Measurements from ENCODE around the gene DBH. TPM values are rescaled to one million over a fixed set of nuclear protein-coding genes. Genes with fewer than 3 reads are reported as not detected.

Gene DBH
- total and polyA plus RNA-seq, 2 of the 13 experiments (the other 11 are each of a cell fraction or from before 2014, with no cell fraction given) = not detected

- no peak overlapping the region for H2AFZ ChIP-seq (ENCODE audit: low read length)
Observed at GRCh38 chr9:133672503-133673257, 36.5 kb downstream of the DBH start.

GRCh38 chr9:133673258-133673655 is 37.1 kb downstream of the DBH start:
- ATAC-seq (no peak), DNase-seq (ENCODE audit: low spot score) (no peak), FAIRE-seq (no peak)
- intact Hi-C loops (cut with micrococcal nuclease; ENCODE audit: unreplicated experiment) (no loop called here), in situ Hi-C loops (cut with HindIII; ENCODE audit: extremely low pct_ligation_motif_present, low pct_unique_long_range_greater_than_20kb) (no loop called here)
- no peaks in the 10 kb centered on the region for H3K79me2 ChIP-seq (ENCODE audit: insufficient read depth, low read length)
- no peak overlapping the region for H3K4me2 ChIP-seq (ENCODE audit: low read depth, low read length)
- H3K36me3 ChIP-seq (replicated peaks in 1 of 2; ENCODE audit: control insufficient read depth in 1 of 2, insufficient read depth in 2 of 2, low read length in 2 of 2) = peaks cover 9 to 17% of the 10 kb centered on the region in 2 experiments; a peak in 4 of 5 replicates
- ChIA-PET CTCF (ENCODE audit: low intra/inter-chr PET ratio, low total read pairs) (no interaction called here), POLR2A (no interaction called here)
- no peak overlapping the region for H3K4me3 ChIP-seq (replicated peaks in 1 of 3; ENCODE audit: insufficient read depth in 1 of 3, low read depth in 2 of 3, low read length in 3 of 3)
- BruUV-seq (replicated peaks) = no TSS peak
- WGBS (ENCODE audit: low lambda C conversion rate) = 100% methylated on average over 3 of the region's 9 CpGs
- no peaks in the 10 kb centered on the region for H3K27me3 ChIP-seq (ENCODE audit: control insufficient read depth in 1 of 2, insufficient read depth in 2 of 2, low read length in 2 of 2)
- no peaks in the 10 kb centered on the region for H3K9me3 ChIP-seq (ENCODE audit: low read length)
- H3K27ac ChIP-seq (ENCODE audit: extremely low read length, insufficient read depth, low read length) = no peak overlapping the region
- no peak overlapping the region for H2AFZ ChIP-seq (ENCODE audit: low read length)
- no peaks in the 10 kb centered on the region for H3K4me1 ChIP-seq (ENCODE audit: insufficient read depth, low read length)
- no peaks in the 10 kb centered on the region for H4K20me1 ChIP-seq (ENCODE audit: insufficient read depth, low read length)
- no peak overlapping the region for H3K9ac ChIP-seq (ENCODE audit: insufficient read depth, low read depth, low read length)
- TF ChIP-seq PRMT3 (CRISPR knock-in tag; IDR thresholded peaks at IDR 0.05; ENCODE audit: borderline replicate concordance, low read depth) = no peak

More at GRCh38 chr9:133672503-133673257, 36.5 kb downstream of the DBH start:
- ChIA-PET CTCF (ENCODE audit: low intra/inter-chr PET ratio, low total read pairs) (no interaction called here), POLR2A (no interaction called here)
- DNase-seq (ENCODE audit: low spot score) (no peak), ATAC-seq (no peak), FAIRE-seq (no peak)
- no TSS peak for BruUV-seq (replicated peaks)
- Histone ChIP-seq H3K9me3 (ENCODE audit: low read length) (no peaks in the 10 kb centered on the region), H3K36me3 (replicated peaks in 1 of 2; ENCODE audit: control insufficient read depth in 1 of 2, insufficient read depth in 2 of 2, low read length in 2 of 2) (peaks cover 9 to 17% of the 10 kb centered on the region in 2 experiments; a peak in 4 of 5 replicates), H4K20me1 (ENCODE audit: insufficient read depth, low read length) (no peaks in the 10 kb centered on the region), H3K4me1 (ENCODE audit: insufficient read depth, low read length) (no peaks in the 10 kb centered on the region), H3K4me2 (ENCODE audit: low read depth, low read length) (no peak overlapping the region), H3K4me3 (replicated peaks in 1 of 3; ENCODE audit: insufficient read depth in 1 of 3, low read depth in 2 of 3, low read length in 3 of 3) (no peak overlapping the region), H3K27me3 (ENCODE audit: control insufficient read depth in 1 of 2, insufficient read depth in 2 of 2, low read length in 2 of 2) (no peaks in the 10 kb centered on the region), H3K27ac (ENCODE audit: extremely low read length, insufficient read depth, low read length) (no peak overlapping the region), H3K9ac (ENCODE audit: insufficient read depth, low read depth, low read length) (no peak overlapping the region), H3K79me2 (ENCODE audit: insufficient read depth, low read length) (no peaks in the 10 kb centered on the region)
- intact Hi-C loops (cut with micrococcal nuclease; ENCODE audit: unreplicated experiment) (no loop called here), in situ Hi-C loops (cut with HindIII; ENCODE audit: extremely low pct_ligation_motif_present, low pct_unique_long_range_greater_than_20kb) (no loop called here)
- 92% methylated on average over 18 of the region's 31 CpGs for WGBS (ENCODE audit: low lambda C conversion rate)
- no peak for TF ChIP-seq ZNF720 (CRISPR knock-in tag; IDR thresholded peaks at IDR 0.05)
- TF ChIP-seq ZNF292 (CRISPR knock-in tag; IDR thresholded peaks at IDR 0.05; ENCODE audit: borderline replicate concordance, low read depth) = no peak
- TF ChIP-seq ZNF460 (CRISPR knock-in tag; IDR thresholded peaks at IDR 0.05; ENCODE audit: borderline replicate concordance) = no peak
- no peak for TF ChIP-seq ETV6 (CRISPR knock-in tag; conservative IDR thresholded peaks at IDR 0.05)
- no peak for TF ChIP-seq ZNF740 (CRISPR knock-in tag; IDR thresholded peaks at IDR 0.05)
- no peak for TF ChIP-seq NFATC3 (CRISPR knock-in tag; IDR thresholded peaks at IDR 0.05)
- no peak for TF ChIP-seq LCORL (IDR thresholded peaks at IDR 0.05)
- TF ChIP-seq LCORL (CRISPR knock-in tag; IDR thresholded peaks at IDR 0.05) = no peak

Data from HepG2 (cell line).